Measurements from ENCODE around the gene APIP. TPM values are rescaled to one million over a fixed set of nuclear protein-coding genes. Genes with fewer than 3 reads are reported as not detected.

The APIP gene
- total RNA-seq, 4 donors from 2014 or later = 30.0 to 36.9 (median 35.6) TPM

- no peaks in the 10 kb centered on the region for H3K36me3 ChIP-seq
- TF ChIP-seq EP300 (IDR thresholded peaks at IDR 0.05) (no peak), POLR2AphosphoS5 (IDR thresholded peaks at IDR 0.05) (no peak), POLR2A (IDR thresholded peaks at IDR 0.05; ENCODE audit: low read depth) (no peak)
- TF ChIP-seq, protein P1, sequence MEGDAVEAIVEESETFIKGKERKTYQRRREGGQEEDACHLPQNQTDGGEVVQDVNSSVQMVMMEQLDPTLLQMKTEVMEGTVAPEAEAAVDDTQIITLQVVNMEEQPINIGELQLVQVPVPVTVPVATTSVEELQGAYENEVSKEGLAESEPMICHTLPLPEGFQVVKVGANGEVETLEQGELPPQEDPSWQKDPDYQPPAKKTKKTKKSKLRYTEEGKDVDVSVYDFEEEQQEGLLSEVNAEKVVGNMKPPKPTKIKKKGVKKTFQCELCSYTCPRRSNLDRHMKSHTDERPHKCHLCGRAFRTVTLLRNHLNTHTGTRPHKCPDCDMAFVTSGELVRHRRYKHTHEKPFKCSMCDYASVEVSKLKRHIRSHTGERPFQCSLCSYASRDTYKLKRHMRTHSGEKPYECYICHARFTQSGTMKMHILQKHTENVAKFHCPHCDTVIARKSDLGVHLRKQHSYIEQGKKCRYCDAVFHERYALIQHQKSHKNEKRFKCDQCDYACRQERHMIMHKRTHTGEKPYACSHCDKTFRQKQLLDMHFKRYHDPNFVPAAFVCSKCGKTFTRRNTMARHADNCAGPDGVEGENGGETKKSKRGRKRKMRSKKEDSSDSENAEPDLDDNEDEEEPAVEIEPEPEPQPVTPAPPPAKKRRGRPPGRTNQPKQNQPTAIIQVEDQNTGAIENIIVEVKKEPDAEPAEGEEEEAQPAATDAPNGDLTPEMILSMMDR (IDR thresholded peaks at IDR 0.05) = no peak
- WGBS = 86% methylated on average over 2 of the region's 2 CpGs
- intact Hi-C loops (cut with DNase I) = no loop called here
- no peaks in the 10 kb centered on the region for H3K27me3 ChIP-seq
- H3K4me1 ChIP-seq = peaks cover 0 to 13% (median 6%) of the 10 kb centered on the region in 4 donors
- no peaks in the 10 kb centered on the region for H3K9me3 ChIP-seq
- DNase-seq (ENCODE audit: extremely low spot score) = no peak
- no peak overlapping the region for H3K4me3 ChIP-seq
- H3K27ac ChIP-seq (replicated peaks in 1 of 4) = no peak overlapping the region
Observed at GRCh38 chr11:34857463-34857862, 58.7 kb downstream of the APIP start.

DNA sequence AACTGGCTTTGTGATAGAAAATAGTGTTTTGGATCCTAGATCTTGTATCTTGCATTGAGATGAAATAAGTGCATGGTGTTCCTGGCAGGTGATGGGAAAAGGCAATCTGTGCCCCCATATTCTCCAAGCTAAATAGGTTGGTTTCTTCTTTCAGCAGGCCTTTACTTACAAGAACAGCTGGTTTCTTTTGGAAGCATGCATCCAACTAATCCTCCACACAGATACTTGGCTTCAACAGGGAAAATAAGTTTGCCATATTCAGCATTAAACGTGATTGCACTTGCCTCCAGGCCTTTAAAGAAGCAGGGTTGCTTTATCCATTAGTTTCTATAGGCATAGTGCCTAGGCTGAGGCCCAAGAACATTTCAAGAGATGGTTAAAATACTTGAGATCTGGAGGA is 59.9 kb downstream of the APIP start:
- Histone ChIP-seq H3K9me3 (no peaks in the 10 kb centered on the region), H3K4me3 (no peak overlapping the region), H3K36me3 (no peaks in the 10 kb centered on the region), H3K4me1 (peaks cover 0 to 13% (median 6%) of the 10 kb centered on the region in 4 donors), H3K27me3 (no peaks in the 10 kb centered on the region), H3K27ac (replicated peaks in 1 of 4) (no peak overlapping the region)
- DNase-seq (ENCODE audit: extremely low spot score) = no peak
- intact Hi-C loops (cut with DNase I) = no loop called here
- TF ChIP-seq, protein P1 (IDR thresholded peaks at IDR 0.05) = no peak
- TF ChIP-seq POLR2AphosphoS5 (IDR thresholded peaks at IDR 0.05) (no peak), POLR2A (IDR thresholded peaks at IDR 0.05; ENCODE audit: low read depth) (no peak), EP300 (IDR thresholded peaks at IDR 0.05) (no peak)
- WGBS = 74% methylated on average over 1 of the region's 1 CpG

DNA sequence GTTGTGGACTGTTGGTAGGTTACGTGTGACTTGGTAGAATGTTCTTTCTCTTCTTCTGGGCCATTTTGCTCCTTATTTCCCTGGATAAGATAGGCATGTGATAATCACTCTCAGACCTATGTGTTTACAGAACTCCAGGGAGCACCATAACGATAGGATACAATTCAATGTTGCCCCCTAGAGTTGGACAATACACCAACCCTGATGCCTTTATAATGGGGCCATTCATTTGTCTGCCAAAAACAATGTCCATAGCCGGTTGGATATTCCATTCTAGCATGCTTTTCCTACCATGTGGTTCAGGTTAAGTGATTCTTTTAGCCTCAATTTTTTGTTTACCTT is 60.5 kb downstream of the APIP start:
- Histone ChIP-seq H3K4me1 (peaks cover 0 to 13% (median 6%) of the 10 kb centered on the region in 4 donors), H3K36me3 (no peaks in the 10 kb centered on the region), H3K9me3 (no peaks in the 10 kb centered on the region), H3K27ac (replicated peaks in 1 of 4) (no peak overlapping the region), H3K4me3 (no peak overlapping the region), H3K27me3 (no peaks in the 10 kb centered on the region)
- WGBS = 81% methylated on average over 3 of the region's 3 CpGs
- no peak for TF ChIP-seq POLR2A (IDR thresholded peaks at IDR 0.05; ENCODE audit: low read depth)
- TF ChIP-seq, protein P1 (IDR thresholded peaks at IDR 0.05) = no peak
- TF ChIP-seq EP300 (IDR thresholded peaks at IDR 0.05) = no peak
- TF ChIP-seq POLR2AphosphoS5 (IDR thresholded peaks at IDR 0.05) = no peak
- intact Hi-C loops (cut with DNase I) = no loop called here
- DNase-seq (ENCODE audit: extremely low spot score) = no peak

DNA sequence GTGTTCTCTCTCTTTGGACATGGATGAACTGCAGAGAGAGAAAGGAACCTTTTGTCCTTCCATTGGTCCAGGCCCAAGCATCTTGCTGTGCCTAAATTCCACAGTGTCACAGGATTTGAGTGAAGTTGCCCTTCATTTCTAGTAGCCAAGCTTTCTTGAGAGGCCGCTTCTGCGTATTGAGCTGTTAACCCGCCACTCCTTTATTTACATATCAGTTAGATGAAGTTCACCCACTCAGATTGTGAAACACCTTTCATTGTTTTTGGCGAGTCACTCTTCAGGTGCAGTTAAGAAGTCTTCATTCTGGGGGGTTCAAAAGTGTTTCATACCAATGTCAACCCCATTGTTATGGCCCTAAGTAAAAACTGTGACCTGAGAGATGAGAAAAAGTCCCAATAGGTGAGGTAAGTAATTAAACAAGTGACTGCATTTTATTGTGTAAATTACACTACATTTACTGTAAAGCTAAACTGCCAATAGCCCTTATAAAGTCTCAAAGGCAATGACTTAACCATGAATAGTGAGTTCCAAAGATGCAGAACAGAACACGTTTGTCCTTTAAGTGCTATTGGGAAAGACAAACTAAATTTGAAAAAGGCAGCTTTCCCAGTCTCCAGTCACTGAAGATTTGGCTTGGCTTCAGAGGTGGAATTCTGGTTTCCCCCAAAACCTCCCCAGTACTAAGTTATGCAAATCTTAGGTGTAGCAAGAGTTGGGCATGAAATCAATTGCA is 61.0 kb downstream of the APIP start:
- no peak for DNase-seq (ENCODE audit: extremely low spot score)
- no peak overlapping the region for H3K4me3 ChIP-seq
- TF ChIP-seq, protein P1 (IDR thresholded peaks at IDR 0.05) = no peak
- TF ChIP-seq EP300 (IDR thresholded peaks at IDR 0.05) = no peak
- no peak for TF ChIP-seq POLR2AphosphoS5 (IDR thresholded peaks at IDR 0.05)
- no peak for TF ChIP-seq POLR2A (IDR thresholded peaks at IDR 0.05; ENCODE audit: low read depth)
- no peaks in the 10 kb centered on the region for H3K27me3 ChIP-seq
- intact Hi-C loops (cut with DNase I) = no loop called here
- 95% methylated on average over 5 of the region's 5 CpGs for WGBS
- no peak overlapping the region for H3K27ac ChIP-seq (replicated peaks in 1 of 4)
- H3K9me3 ChIP-seq = no peaks in the 10 kb centered on the region
- H3K36me3 ChIP-seq = no peaks in the 10 kb centered on the region
- peaks cover 0 to 10% (median 5%) of the 10 kb centered on the region in 4 donors for H3K4me1 ChIP-seq

- TF ChIP-seq, protein P1 (IDR thresholded peaks at IDR 0.05) = no peak
- TF ChIP-seq POLR2A (IDR thresholded peaks at IDR 0.05; ENCODE audit: low read depth) = no peak
- TF ChIP-seq EP300 (IDR thresholded peaks at IDR 0.05) = no peak
- H3K27ac ChIP-seq (replicated peaks in 1 of 4) = no peak overlapping the region
- no peak for DNase-seq (ENCODE audit: extremely low spot score)
Observed at GRCh38 chr11:34851916-34852315, 64.3 kb downstream of the APIP start.

More at GRCh38 chr11:34851916-34852315, 64.3 kb downstream of the APIP start:
- Histone ChIP-seq H3K36me3 (no peaks in the 10 kb centered on the region), H3K4me1 (no peaks in the 10 kb centered on the region), H3K9me3 (no peaks in the 10 kb centered on the region), H3K27me3 (no peaks in the 10 kb centered on the region), H3K4me3 (no peak overlapping the region)
- intact Hi-C loops (cut with DNase I) = no loop called here
